GM19035 (cell line): Measurements from ENCODE around the gene RETSAT.
"Not testable (repeated sequence)": the region's sequence is repeated elsewhere in the genome, so short reads cannot be mapped to it uniquely, and the experiment has no call there.

Experiments used
- ATAC-seq: cut with Tn5 transposase; IDR thresholded peaks from one replicate; pipeline ENCODE4 v1.9.1; 2021; ENCODE audit not compliant: unreplicated experiment

Gene RETSAT

GRCh38 chr2:85354286-85355072, at the start of gene RETSAT, which contains the start of gene ELMOD3:
Gene RETSAT, minus strand, starts transcription at chr2:85354528. Its CDS starts 21 bp downstream, at chr2:85354507.
Gene ELMOD3, plus strand, starts transcription at chr2:85354769. Its CDS starts 2,430 bp downstream, at chr2:85357199.
- ATAC-seq: peak; percentile 99

DNA sequence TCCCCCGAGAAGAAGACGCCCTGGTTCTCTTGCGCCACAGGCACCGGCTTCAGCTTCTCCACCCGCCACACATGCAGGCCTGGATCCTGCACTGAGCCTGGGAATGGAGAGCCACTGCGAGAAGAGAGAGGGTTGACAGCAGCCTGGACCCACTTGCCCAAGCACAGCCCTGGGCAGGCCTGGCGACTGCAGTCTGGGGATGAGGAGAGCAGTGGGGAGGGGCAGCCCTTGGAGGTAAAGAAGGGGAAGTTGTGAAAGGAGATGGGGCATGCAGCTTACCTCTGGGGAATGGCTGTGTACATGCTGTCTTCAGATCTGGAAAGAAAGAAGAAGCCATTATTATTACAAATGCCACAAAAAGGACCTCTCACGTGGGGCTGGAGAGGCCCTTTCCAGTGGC, 47.5 kb upstream of the RETSAT start:
- ATAC-seq: no peak

DNA sequence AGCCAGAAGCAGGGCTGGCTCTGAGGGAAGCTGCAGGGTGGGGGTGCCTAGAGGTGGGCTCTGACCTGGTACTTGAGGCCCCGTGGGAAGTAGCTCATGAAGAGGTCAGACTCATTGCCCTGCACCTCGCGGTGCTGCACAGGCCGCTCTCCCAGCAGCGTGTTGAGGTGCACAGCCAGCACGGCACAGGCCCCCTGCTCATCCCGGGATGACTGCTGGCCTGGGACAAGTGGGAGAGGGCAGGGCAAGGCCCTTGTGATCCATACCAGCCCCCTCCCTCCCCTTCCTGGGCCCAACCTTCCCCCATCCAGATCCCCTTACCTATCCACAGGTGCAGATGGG, 47.1 kb upstream of the RETSAT start:
- ATAC-seq: no peak

DNA sequence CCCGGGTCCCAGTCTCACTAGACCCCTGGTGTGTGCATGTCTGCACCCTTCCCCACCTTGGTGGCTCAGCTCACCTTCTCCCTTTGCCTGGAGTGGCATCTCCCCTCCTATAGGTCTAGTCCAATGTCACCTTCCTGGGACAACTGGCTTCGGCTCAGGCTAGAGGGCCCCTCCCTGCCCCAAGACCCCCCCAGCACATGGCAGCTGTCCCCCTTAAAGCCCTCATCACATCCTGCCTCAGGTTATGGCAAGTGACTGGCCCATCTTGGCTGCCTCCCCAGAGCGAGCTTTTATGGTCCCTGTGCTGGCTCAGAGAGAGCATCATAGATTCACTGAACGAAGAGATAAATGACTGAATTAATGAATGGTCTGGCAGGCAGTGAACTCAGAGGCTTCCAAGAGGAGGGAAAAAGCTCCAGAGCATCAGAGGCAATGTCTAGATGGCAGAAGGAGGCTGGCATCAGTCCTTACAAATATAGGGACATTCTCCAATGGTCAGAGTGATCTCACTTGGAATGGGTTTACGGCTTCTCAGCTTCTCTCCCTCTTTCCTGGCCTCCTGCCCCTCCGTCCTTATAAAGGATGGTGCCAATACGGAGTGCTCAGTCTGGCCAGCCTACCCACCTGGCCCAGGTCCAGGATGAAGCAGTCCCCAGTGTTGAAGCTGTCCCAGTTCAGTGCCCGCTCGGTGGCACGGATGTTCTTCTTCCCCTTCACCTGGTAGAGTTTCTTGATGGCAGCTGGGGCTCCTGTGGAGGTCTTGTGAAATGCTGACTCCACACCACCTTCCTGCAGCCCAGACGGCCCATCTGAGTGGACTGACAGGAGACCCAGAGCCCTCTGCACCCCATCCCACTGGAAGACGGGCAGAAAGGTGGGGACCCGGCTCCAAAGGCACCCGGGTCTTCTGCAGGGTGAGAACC, 46.5 kb upstream of the RETSAT start:
- ATAC-seq: no peak

DNA sequence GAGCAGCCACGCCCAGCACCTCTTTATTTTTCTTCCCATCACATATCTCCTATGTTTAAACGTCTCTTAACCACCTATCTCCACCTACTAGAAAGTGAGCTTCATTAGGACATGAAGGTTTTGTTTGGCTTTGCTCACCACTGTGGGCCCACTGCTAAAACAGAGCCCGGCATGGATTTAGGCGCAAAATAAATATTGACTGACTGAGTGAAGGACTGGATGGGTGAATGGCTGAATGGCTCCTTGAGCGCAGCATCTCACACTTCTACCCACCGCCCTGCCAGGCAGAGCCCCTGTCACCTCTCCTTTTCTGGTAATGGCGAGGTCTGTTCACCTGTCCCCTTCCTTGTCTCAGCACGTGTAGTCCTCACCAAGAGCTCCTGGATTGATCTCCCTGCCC, 45.7 kb upstream of the RETSAT start:
- no peak for ATAC-seq

DNA sequence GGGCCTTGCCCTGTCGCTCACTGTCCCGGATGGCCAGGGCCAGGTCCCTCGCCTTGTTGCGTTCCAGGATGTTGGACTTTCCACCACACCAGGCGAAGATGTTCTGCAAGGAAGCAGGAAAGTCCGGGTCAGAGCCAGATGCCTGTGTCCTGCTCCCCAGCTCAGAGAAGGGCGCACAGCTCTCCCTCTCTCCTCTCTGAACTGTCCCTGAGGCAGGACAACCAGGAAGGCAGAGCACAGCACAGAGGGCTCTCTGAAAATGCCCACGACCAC, 44.8 kb upstream of the RETSAT start:
- no peak for ATAC-seq

GRCh38 chr2:85398426-85399182, 44.3 kb upstream of the RETSAT start:
- ATAC-seq: no peak

DNA sequence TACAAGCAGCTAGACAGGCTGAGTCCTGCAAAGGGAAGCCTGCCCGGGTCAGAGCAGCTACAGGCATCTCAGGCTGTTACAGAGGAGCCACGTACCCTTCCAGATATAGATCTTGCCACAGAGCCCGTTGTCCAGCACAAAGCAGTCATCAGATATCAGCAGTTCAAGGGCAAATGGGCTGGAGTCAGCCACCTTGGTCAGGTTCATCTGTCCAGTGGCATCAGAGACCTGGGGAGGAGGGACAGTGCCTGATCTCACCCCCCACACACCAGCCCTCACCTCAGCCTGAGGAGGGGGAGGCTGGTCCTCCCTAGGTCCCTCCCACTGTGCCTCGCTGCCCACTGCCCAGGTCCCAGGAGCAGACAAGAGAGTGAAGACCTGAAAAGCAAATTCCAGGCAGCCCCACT, 43.6 kb upstream of the RETSAT start:
- ATAC-seq: no peak

DNA sequence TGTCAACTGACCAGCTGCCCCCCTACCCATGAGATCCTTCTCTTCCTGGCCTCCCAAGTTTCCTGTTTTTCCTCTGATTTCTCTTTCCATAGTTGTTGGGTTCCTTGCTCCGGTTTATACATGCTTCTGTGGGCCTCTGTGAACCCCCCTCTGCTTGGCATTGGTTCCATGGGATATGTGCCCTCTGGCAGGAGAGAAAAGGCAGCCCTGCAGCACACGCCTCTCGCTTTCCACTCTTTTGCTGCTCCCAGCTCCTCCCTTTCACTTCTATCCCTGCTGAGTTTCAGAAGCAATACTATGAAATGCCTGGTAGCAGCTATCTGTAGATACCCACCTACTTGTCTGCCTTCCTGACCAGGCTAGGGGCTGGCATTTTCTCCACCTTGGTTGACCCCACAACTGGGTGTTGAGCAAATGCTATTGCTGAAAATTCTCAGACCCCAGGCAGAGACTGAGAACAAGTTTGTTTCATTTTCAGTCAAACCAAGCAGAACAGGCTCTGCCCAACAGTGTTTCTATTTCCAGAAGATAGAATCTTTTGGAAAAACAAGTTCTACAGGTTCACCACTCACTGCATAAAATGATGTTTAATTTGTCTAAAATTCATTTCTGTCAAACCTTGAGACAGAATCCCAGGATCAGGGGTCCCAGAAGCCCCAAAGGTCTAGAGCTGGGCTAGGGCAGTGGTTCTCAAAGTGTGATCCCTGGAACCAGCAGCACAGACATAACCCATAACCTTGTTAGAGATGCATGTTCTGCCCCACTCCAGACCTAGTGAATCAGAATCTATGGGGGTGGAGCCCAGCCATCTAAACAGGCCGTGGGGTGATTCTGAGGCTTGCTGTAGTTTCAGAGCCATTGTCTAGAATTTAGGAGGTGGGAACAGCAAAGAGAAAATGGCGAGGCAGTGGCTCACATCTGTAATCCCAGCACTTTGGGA, 42.5 kb upstream of the RETSAT start:
- no peak for ATAC-seq

- no peak for ATAC-seq
Measured at GRCh38 chr2:85395912-85396475, 41.7 kb upstream of the RETSAT start.

GRCh38 chr2:85394976-85395375, 40.6 kb upstream of the RETSAT start:
- ATAC-seq: no peak

GRCh38 chr2:85394261-85394681, 39.9 kb upstream of the RETSAT start:
- no peak for ATAC-seq

DNA sequence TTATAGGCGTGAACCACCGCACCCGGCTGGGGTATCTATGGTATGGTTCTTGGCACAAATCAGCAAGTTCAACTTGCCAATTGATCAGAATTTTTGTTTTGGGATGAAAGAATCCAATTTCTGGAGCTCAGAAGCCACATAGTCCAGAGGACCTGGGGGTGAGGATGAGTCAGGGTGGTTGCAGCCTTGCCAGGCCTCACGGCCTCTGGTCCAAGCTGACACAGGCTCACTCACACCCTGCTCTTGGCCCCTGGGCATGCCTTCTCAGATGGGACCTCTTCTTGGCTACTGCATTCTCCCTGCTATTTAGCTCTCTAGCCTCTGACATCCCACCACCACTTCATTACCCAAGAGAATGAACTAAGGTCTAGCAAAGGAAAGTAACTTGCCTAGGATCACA, 39.5 kb upstream of the RETSAT start:
- no peak for ATAC-seq

DNA sequence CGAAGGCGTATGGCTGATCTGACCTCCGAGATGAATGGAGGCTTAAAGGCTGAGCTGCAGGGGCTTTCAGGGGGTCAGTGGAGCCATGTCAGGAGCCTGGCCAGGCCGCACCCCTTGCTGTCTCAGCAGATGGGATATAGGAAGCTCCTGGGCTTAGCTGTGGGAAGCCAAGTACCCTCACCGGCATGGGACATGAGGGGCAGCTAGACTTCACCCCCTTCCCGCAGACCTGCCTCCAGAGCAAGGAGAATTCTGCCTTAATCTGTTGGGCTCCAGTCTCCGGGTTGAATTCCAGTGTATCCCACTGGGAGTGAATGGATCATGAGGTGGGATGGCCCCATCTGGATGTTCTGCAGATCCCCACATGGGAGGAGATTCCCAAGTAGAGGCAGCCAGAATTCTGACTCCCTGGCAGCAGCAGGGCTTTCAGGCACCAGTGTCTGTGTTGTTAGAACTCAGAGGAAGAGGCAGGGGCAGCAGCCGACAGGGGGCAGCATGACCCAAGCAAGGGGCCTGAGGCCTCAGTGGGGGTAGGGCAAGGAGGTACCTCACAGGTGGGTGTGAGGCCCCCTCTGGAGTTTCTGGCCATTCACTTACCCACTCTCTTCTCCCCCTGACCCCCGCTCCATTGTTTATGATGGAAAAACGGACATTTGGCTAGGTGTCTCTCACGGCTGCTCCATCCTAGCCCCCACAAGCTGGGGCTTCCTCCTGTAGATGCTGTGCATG, 36.8 kb upstream of the RETSAT start:
- no peak for ATAC-seq

- no peak for ATAC-seq
Measured at GRCh38 chr2:85388878-85389538, 34.7 kb upstream of the RETSAT start.

GRCh38 chr2:85387754-85388153, 33.4 kb upstream of the RETSAT start:
- no peak for ATAC-seq

DNA sequence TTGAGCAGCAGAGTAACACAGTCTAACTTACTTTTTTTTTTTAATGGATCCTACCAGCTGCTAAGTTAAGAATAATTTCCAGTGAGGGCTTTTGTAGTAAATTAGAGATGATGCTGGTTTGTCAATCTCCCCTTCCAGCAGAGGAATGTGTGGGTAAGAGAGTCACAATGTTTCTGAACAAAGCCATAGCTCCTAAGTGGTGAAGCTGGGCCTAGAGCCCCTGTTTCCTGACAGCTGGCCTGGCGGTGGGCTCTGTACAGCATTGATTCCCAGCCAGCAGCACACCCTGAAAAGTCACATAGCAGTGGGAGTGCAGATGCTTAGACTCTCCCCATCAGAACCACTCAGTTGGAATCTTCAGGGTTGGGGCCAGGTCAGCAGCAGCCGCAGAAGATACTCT, 31.4 kb upstream of the RETSAT start:
- no peak for ATAC-seq

- no peak for ATAC-seq
Measured at GRCh38 chr2:85383850-85384249, 29.5 kb upstream of the RETSAT start.

- ATAC-seq: not testable (repeated sequence)
Measured at GRCh38 chr2:85383151-85383550, 28.8 kb upstream of the RETSAT start.
